SK-N-SH treated with all-trans-retinoic acid at 6 μM for 48 hours (cell line): ENCODE results near the gene MBOAT7.
"Not testable (repeated sequence)": the region's sequence is repeated elsewhere in the genome, so short reads cannot be mapped to it uniquely, and the experiment has no call there.

Experiments
- ATAC-seq: fragments of 200-7000 bp; cut with Tn5 transposase; 3 replicates; pipeline ENCODE4 v1.9.1; 2020; ENCODE audit warnings: mild to moderate bottlenecking, moderate library complexity
- CSDC2 ChIP-seq: fragments of 250-450 bp; sonication (Bioruptor Pico); IDR thresholded peaks from 2 replicates; pipeline ENCODE4 v1.5.0; 2020; ENCODE audit warnings: mild to moderate bottlenecking, moderate library complexity
- ISL1 ChIP-seq: fragments of 250-450 bp; sonication (Bioruptor Pico); IDR thresholded peaks from 2 replicates; pipeline ENCODE4 v2.1.2; 2022; ENCODE audit warnings: mild to moderate bottlenecking, moderate library complexity
- OSR1 ChIP-seq: fragments of 250-450 bp; sonication (Bioruptor Pico); IDR thresholded peaks from 2 replicates; pipeline ENCODE4 v1.8.0; 2022; ENCODE audit warnings: moderate library complexity, mild to moderate bottlenecking, inconsistent platforms
- PPARA ChIP-seq: fragments of 250-450 bp; sonication (Bioruptor Pico); IDR thresholded peaks from 2 replicates; pipeline ENCODE4 v1.5.0; 2020; ENCODE audit warnings: mild to moderate bottlenecking, borderline replicate concordance
- RARB ChIP-seq: fragments of 250-450 bp; sonication (Bioruptor Pico); IDR thresholded peaks from 2 replicates; pipeline ENCODE4 v1.8.0; 2021; ENCODE audit warnings: mild to moderate bottlenecking, moderate library complexity
- SNAI2 ChIP-seq: fragments of 250-450 bp; sonication (Bioruptor Pico); IDR thresholded peaks from 2 replicates; pipeline ENCODE4 v1.5.0; 2020; ENCODE audit warnings: mild to moderate bottlenecking, moderate library complexity
- TCF4 ChIP-seq: fragments of 250-450 bp; sonication (Bioruptor Pico); IDR thresholded peaks from 2 replicates; pipeline ENCODE4 v1.8.0; 2021; ENCODE audit warnings: mild to moderate bottlenecking, moderate library complexity, borderline replicate concordance
- ZFP3 ChIP-seq: fragments of 250-450 bp; sonication (Bioruptor Pico); IDR thresholded peaks from 2 replicates; pipeline ENCODE4 v1.5.0; 2020; ENCODE audit warnings: mild to moderate bottlenecking, moderate library complexity
- ZNF565 ChIP-seq: fragments of 450-650 bp; formaldehyde crosslinking; conservative IDR thresholded peaks from 2 replicates; pipeline ENCODE4 v1.5.0; 2020; ENCODE audit warnings: low read depth, mild to moderate bottlenecking, moderate library complexity
- ZNF70 ChIP-seq: fragments of 450-650 bp; formaldehyde crosslinking; IDR thresholded peaks from 2 replicates; pipeline ENCODE4 v1.5.0; 2020; ENCODE audit warnings: mild to moderate bottlenecking, moderate library complexity
- ZNF8 ChIP-seq: fragments of 450-650 bp; formaldehyde crosslinking; IDR thresholded peaks from 2 replicates; pipeline ENCODE4 v1.5.0; 2020; ENCODE audit warnings: mild to moderate bottlenecking, moderate library complexity
- TF ChIP-seq, protein P1 (sequence below): fragments of 250-450 bp; sonication (Bioruptor Pico); IDR thresholded peaks from 2 replicates; pipeline ENCODE4 v1.5.1; 2020; ENCODE audit warnings: low read depth, mild to moderate bottlenecking, moderate library complexity
- TF ChIP-seq, protein P2 (sequence below): fragments of 250-450 bp; sonication (Bioruptor Pico); IDR thresholded peaks from 2 replicates; pipeline ENCODE4 v1.5.1; 2021; ENCODE audit warnings: mild to moderate bottlenecking, moderate library complexity
- TF ChIP-seq, protein P3 (sequence below): fragments of 250-450 bp; sonication (Bioruptor Pico); IDR thresholded peaks from 2 replicates; pipeline ENCODE4 v1.5.0; 2020; ENCODE audit warnings: mild to moderate bottlenecking, moderate library complexity
- TF ChIP-seq, protein P4 (sequence below): fragments of 250-450 bp; sonication (Bioruptor Pico); IDR thresholded peaks from 2 replicates; pipeline ENCODE4 v1.8.0; 2020; ENCODE audit warnings: mild to moderate bottlenecking, moderate library complexity, borderline replicate concordance
- TF ChIP-seq, protein P5 (sequence below): fragments of 250-450 bp; sonication (Bioruptor Pico); IDR thresholded peaks from 2 replicates; pipeline ENCODE4 v1.8.0; 2021; ENCODE audit warnings: low read depth, mild to moderate bottlenecking, moderate library complexity, borderline replicate concordance

Gene MBOAT7

DNA sequence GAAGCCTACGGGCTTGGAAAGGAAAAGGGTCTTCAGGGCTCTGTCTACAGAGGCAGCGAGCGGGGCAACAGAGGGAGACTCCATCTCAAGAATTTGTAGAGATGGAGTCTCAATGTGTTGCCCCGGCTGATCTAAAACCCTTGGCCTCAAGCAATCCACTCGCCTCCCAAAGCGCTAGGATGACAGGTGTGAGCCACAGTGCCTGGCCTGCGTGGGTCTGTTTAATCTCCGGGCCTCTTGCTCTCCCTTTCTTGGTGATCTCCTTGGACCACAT lies 19.3 kb upstream of the MBOAT7 start:
- ATAC-seq: peak; percentile 9; the same call in 2 of the 3 replicates
- TF ChIP-seq ZNF565 (CRISPR knock-in tag): no peak
- TF ChIP-seq, protein P1, sequence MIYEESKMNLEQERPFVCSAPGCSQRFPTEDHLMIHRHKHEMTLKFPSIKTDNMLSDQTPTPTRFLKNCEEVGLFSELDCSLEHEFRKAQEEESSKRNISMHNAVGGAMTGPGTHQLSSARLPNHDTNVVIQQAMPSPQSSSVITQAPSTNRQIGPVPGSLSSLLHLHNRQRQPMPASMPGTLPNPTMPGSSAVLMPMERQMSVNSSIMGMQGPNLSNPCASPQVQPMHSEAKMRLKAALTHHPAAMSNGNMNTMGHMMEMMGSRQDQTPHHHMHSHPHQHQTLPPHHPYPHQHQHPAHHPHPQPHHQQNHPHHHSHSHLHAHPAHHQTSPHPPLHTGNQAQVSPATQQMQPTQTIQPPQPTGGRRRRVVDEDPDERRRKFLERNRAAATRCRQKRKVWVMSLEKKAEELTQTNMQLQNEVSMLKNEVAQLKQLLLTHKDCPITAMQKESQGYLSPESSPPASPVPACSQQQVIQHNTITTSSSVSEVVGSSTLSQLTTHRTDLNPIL: 0 out of 2 replicates have a peak, but pooled peaks have one; percentile 0
- TF ChIP-seq, all 23 proteins: peak for 1

DNA sequence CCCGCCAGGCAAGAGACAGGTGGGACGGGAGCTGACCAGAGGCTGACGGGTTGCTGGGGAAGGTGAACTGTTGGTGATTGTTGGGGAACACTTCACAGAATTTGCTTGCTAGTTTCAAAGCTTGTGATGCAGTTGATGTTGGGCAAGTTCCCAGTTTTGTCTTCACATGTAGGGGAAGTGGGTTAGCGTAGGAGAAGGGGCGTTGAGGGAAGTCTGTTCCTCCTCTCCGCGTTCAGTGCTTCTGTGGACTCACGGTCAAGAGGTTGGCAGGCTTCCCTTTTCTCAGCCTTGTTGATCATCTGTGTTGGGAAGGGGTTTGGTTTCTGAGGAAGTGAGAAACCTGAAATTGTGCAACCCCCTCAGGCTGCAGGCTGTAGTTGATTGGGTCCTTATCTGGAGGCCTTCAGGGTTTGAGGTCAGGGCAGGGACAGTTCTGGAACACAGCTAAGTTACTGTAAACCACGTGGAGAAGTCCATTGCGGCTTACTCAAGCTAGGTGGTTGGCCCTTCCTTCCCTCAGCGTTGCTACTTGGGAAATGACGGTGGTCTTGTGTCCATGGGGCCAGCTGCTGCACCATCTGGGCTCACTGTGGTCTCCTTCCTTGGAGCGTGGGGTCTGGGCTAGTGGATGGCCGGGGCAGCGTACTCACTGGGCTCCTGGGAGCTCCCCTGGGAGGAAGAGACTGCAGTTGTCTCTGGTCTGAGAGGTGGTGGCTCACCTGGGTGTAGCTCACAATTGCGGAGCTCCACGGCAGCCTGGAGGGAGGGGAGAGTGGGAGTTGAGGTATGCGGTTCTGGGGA lies 18.8 kb upstream of the MBOAT7 start:
- TF ChIP-seq TCF4 (CRISPR knock-in tag) (0 out of 2 replicates have a peak, but pooled peaks have one; percentile 10), SNAI2 (CRISPR knock-in tag) (0 out of 2 replicates have a peak, but pooled peaks have one; percentile 4), ISL1 (CRISPR knock-in tag) (no peak)
- TF ChIP-seq, protein P1: peak; percentile 8; the same call in 1 of the 2 replicates
- TF ChIP-seq, protein P2, sequence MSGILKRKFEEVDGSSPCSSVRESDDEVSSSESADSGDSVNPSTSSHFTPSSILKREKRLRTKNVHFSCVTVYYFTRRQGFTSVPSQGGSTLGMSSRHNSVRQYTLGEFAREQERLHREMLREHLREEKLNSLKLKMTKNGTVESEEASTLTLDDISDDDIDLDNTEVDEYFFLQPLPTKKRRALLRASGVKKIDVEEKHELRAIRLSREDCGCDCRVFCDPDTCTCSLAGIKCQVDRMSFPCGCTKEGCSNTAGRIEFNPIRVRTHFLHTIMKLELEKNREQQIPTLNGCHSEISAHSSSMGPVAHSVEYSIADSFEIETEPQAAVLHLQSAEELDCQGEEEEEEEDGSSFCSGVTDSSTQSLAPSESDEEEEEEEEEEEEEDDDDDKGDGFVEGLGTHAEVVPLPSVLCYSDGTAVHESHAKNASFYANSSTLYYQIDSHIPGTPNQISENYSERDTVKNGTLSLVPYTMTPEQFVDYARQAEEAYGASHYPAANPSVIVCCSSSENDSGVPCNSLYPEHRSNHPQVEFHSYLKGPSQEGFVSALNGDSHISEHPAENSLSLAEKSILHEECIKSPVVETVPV (CRISPR knock-in tag): 0 out of 2 replicates have a peak, but pooled peaks have one; percentile 16
- TF ChIP-seq, all 23 proteins: peak for 4
- peak; percentile 1; the same call in 1 of the 3 replicates for ATAC-seq

DNA sequence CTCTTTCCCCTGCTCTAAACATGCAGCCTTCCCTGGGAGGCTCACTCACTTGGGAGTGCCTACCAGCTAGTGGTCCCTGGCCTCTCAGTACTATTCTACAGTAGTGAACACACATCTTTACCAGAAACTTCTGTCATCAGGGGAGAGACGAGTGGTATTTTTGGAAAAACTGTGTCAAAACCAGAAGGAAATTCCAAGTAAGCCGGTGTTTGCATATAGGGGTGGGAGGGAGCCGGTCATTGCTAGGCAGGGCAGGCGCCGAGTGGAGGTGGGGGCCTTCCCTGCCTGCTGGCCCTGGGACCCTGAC lies 18.2 kb upstream of the MBOAT7 start:
- TF ChIP-seq RARB (CRISPR knock-in tag): no peak
- no peak for TF ChIP-seq ISL1 (CRISPR knock-in tag)
- TF ChIP-seq, protein P3, sequence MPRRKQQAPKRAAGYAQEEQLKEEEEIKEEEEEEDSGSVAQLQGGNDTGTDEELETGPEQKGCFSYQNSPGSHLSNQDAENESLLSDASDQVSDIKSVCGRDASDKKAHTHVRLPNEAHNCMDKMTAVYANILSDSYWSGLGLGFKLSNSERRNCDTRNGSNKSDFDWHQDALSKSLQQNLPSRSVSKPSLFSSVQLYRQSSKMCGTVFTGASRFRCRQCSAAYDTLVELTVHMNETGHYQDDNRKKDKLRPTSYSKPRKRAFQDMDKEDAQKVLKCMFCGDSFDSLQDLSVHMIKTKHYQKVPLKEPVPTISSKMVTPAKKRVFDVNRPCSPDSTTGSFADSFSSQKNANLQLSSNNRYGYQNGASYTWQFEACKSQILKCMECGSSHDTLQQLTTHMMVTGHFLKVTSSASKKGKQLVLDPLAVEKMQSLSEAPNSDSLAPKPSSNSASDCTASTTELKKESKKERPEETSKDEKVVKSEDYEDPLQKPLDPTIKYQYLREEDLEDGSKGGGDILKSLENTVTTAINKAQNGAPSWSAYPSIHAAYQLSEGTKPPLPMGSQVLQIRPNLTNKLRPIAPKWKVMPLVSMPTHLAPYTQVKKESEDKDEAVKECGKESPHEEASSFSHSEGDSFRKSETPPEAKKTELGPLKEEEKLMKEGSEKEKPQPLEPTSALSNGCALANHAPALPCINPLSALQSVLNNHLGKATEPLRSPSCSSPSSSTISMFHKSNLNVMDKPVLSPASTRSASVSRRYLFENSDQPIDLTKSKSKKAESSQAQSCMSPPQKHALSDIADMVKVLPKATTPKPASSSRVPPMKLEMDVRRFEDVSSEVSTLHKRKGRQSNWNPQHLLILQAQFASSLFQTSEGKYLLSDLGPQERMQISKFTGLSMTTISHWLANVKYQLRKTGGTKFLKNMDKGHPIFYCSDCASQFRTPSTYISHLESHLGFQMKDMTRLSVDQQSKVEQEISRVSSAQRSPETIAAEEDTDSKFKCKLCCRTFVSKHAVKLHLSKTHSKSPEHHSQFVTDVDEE: no peak
- no peak for TF ChIP-seq SNAI2 (CRISPR knock-in tag)
- no peak for TF ChIP-seq ZFP3 (CRISPR knock-in tag)
- TF ChIP-seq, protein P1: no peak
- TF ChIP-seq TCF4 (CRISPR knock-in tag): no peak
- TF ChIP-seq, protein P4, sequence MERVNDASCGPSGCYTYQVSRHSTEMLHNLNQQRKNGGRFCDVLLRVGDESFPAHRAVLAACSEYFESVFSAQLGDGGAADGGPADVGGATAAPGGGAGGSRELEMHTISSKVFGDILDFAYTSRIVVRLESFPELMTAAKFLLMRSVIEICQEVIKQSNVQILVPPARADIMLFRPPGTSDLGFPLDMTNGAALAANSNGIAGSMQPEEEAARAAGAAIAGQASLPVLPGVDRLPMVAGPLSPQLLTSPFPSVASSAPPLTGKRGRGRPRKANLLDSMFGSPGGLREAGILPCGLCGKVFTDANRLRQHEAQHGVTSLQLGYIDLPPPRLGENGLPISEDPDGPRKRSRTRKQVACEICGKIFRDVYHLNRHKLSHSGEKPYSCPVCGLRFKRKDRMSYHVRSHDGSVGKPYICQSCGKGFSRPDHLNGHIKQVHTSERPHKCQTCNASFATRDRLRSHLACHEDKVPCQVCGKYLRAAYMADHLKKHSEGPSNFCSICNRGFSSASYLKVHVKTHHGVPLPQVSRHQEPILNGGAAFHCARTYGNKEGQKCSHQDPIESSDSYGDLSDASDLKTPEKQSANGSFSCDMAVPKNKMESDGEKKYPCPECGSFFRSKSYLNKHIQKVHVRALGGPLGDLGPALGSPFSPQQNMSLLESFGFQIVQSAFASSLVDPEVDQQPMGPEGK (CRISPR knock-in tag): no peak
- TF ChIP-seq PPARA (CRISPR knock-in tag): no peak
- TF ChIP-seq, all 23 proteins: peak for 0
- ATAC-seq: no peak

DNA sequence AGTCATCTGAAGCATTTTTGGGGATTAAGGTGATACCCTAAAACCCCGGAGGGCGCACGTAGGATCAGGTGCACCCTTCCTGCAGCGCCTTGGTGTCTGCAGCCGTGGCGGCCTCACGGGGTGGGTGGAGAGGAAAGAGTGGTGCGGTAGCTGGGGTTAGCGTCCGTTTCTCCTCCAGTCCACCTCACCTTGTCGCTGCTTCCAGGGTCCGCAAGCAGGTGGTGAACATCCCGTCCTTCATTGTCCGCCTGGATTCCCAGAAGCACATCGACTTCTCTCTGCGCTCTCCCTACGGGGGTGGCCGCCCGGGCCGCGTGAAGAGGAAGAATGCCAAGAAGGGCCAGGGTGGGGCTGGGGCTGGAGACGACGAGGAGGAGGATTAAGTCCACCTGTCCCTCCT lies 17.8 kb upstream of the MBOAT7 start:
- not testable (repeated sequence) for ATAC-seq

DNA sequence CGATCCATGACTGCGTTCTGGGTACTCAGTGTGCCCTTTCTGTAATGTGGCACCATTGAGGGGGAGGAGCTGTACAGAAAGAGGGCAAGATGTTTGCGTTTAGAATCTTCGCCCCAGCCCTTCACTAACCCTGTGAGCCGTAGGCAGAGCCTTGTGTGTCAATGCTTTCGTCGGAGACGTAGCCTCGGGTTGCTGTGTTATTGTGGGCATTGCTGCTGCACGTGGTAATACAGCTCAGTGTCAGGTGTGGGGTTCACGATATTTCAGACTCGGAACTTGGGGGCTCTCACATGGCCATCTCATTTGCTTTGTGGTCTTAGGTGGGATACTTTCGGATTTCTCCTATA lies 17.4 kb upstream of the MBOAT7 start:
- ATAC-seq: no peak
- no peak for TF ChIP-seq ZNF70 (CRISPR knock-in tag)
- TF ChIP-seq CSDC2 (CRISPR knock-in tag): no peak
- TF ChIP-seq OSR1: no peak
- TF ChIP-seq, protein P3: no peak
- no peak for TF ChIP-seq ZNF8 (CRISPR knock-in tag)
- TF ChIP-seq, protein P1: no peak
- TF ChIP-seq, protein P5, sequence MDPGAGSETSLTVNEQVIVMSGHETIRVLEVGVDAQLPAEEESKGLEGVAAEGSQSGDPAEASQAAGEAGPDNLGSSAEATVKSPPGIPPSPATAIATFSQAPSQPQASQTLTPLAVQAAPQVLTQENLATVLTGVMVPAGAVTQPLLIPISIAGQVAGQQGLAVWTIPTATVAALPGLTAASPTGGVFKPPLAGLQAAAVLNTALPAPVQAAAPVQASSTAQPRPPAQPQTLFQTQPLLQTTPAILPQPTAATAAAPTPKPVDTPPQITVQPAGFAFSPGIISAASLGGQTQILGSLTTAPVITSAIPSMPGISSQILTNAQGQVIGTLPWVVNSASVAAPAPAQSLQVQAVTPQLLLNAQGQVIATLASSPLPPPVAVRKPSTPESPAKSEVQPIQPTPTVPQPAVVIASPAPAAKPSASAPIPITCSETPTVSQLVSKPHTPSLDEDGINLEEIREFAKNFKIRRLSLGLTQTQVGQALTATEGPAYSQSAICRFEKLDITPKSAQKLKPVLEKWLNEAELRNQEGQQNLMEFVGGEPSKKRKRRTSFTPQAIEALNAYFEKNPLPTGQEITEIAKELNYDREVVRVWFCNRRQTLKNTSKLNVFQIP (CRISPR knock-in tag): no peak
